Activated B cell treated with CpG ODN at 0.5 μM for 24 hours (primary cell): ENCODE results near the gene FFAR1. TPM values are rescaled to one million over a fixed set of nuclear protein-coding genes. Genes with fewer than 3 reads are reported as not detected.

ENCODE experiments used
- ATAC-seq: fragments of 200-7000 bp; cut with Tn5 transposase; one replicate; pipeline ENCODE4 v1.10.0; 2021; ENCODE audit warnings: low read depth, mild to moderate bottlenecking, moderate library complexity
- CTCF ChIA-PET: fragments of 350-600 bp; sonication (Branson Sonifier 250); formaldehyde crosslinking; loops from one replicate; lab custom pipeline; 2021; ENCODE audit warnings: antibody characterized with exemption; lab: Charles Lee
- POLR2A ChIA-PET: fragments of 350-600 bp; sonication (Branson Sonifier 250); formaldehyde crosslinking; loops from one replicate; lab custom pipeline; 2021; ENCODE audit warnings: antibody characterized with exemption; lab: Charles Lee
- DNase-seq: peaks from one replicate; pipeline ENCODE4 v3.0.0; 2022
- H3K27ac Mint-ChIP-seq: one replicate; pipeline ENCODE4 v1.8.0; 2020; ENCODE audit warnings: mixed read lengths
- H3K27me3 Mint-ChIP-seq: one replicate; pipeline ENCODE4 v1.8.0; 2021; ENCODE audit warnings: mixed read lengths
- H3K36me3 Mint-ChIP-seq: one replicate; pipeline ENCODE4 v1.8.0; 2021; ENCODE audit warnings: low read depth, mixed read lengths
- H3K4me1 Mint-ChIP-seq: one replicate; pipeline ENCODE4 v1.8.0; 2021; ENCODE audit warnings: mixed read lengths
- H3K4me3 Mint-ChIP-seq: one replicate; pipeline ENCODE4 v1.8.0; 2020; ENCODE audit warnings: mild to moderate bottlenecking, mixed read lengths
- H3K9me3 Mint-ChIP-seq: one replicate; pipeline ENCODE4 v1.8.0; 2020; ENCODE audit warnings: mixed read lengths
- CTCF ChIP-seq: fragments of 200-600 bp; IDR thresholded peaks from one replicate; pipeline ENCODE4 v1.8.0; 2022; ENCODE audit warnings: antibody characterized with exemption, mild to moderate bottlenecking
- intact Hi-C: fragments of 100-400 bp; cut with micrococcal nuclease; formaldehyde crosslinking; loops from one replicate; pipeline ENCODE4 v1.15.1; 2024
- total RNA-seq: library from RNA; stranded (reverse); gene quantifications from 2 replicates; pipeline ENCODE4 v1.2.3, GENCODE V29; 2022

FFAR1 gene
- total RNA-seq, 1 donor from 2014 or later = 6.0 TPM

GRCh38 chr19:35309481-35310279 lies 38.0 kb upstream of the FFAR1 start:
- intact Hi-C loops = no loop called here
- POLR2A ChIA-PET = interaction anchor here (0.6 kb wide), 1 partner anchor 21 kb away, joined by 3 read pairs; no protein-coding TSS in a partner anchor
- TF ChIP-seq CTCF = no peak
- Mint-ChIP-seq H3K4me1 (peaks cover 65% of the 10 kb centered on the region), H3K27ac (no peak overlapping the region), H3K27me3 (no peaks in the 10 kb centered on the region), H3K4me3 (no peak overlapping the region), H3K9me3 (no peaks in the 10 kb centered on the region), H3K36me3 (no peaks in the 10 kb centered on the region)
- ATAC-seq (no peak), DNase-seq (no peak)
- CTCF ChIA-PET = no interaction called here

- CTCF ChIA-PET = no interaction called here
- no peak for DNase-seq
- H3K27ac Mint-ChIP-seq = no peak overlapping the region
- H3K9me3 Mint-ChIP-seq = no peaks in the 10 kb centered on the region
- intact Hi-C loops = no loop called here
- H3K4me3 Mint-ChIP-seq = no peak overlapping the region
- no peaks in the 10 kb centered on the region for H3K27me3 Mint-ChIP-seq
- no peak for ATAC-seq
- POLR2A ChIA-PET = interaction anchor here (0.6 kb wide), 1 partner anchor 20 kb away, joined by 3 read pairs; no protein-coding TSS in a partner anchor
- H3K36me3 Mint-ChIP-seq = no peaks in the 10 kb centered on the region
- H3K4me1 Mint-ChIP-seq = peaks cover 68% of the 10 kb centered on the region
- no peak for TF ChIP-seq CTCF
Measured at GRCh38 chr19:35310331-35310730, 37.4 kb upstream of the FFAR1 start.

- POLR2A ChIA-PET = interaction anchor here (0.6 to 1.7 kb wide), 6 partner anchors 10 to 291 kb away, joined by 3 to 12 read pairs (median 4); partner anchors contain the start of gene FFAR1
- CTCF ChIA-PET = no interaction called here
- ATAC-seq (no peak), DNase-seq (no peak)
- no peak overlapping the region for H3K27ac Mint-ChIP-seq
- H3K4me1 Mint-ChIP-seq = peaks cover 71% of the 10 kb centered on the region
- intact Hi-C loops = no loop called here
- H3K27me3 Mint-ChIP-seq = no peaks in the 10 kb centered on the region
- no peak overlapping the region for H3K4me3 Mint-ChIP-seq
- no peak for TF ChIP-seq CTCF
- H3K36me3 Mint-ChIP-seq = no peaks in the 10 kb centered on the region
- no peaks in the 10 kb centered on the region for H3K9me3 Mint-ChIP-seq
Measured at GRCh38 chr19:35310811-35311465, 36.8 kb upstream of the FFAR1 start.

GRCh38 chr19:35311901-35312665 lies 35.6 kb upstream of the FFAR1 start:
- CTCF ChIA-PET = no interaction called here
- POLR2A ChIA-PET = interaction anchor here (0.6 to 1.7 kb wide), 7 partner anchors 11 to 380 kb away, joined by 3 to 6 read pairs (median 4); partner anchors contain the start of gene FFAR1
- intact Hi-C loops = no loop called here
- no peak for ATAC-seq
- H3K4me3 Mint-ChIP-seq = no peak overlapping the region
- H3K27ac Mint-ChIP-seq = no peak overlapping the region
- TF ChIP-seq CTCF = no peak
- H3K27me3 Mint-ChIP-seq = no peaks in the 10 kb centered on the region
- no peak for DNase-seq
- H3K4me1 Mint-ChIP-seq = peaks cover 72% of the 10 kb centered on the region
- no peaks in the 10 kb centered on the region for H3K9me3 Mint-ChIP-seq
- H3K36me3 Mint-ChIP-seq = no peaks in the 10 kb centered on the region
